ENCODE data around the gene ASTN2.
"Not testable (repeated sequence)": the region's sequence is repeated elsewhere in the genome, so short reads cannot be mapped to it uniquely, and the experiment has no call there.

The ASTN2 gene

GRCh38 chr9:116907989-116908388, 506.9 kb downstream of the ASTN2 start:
- peak in 1 of 5 experiments; percentile 28 for DNase-seq

- no peak for DNase-seq
These were observed 509.7 kb downstream of the ASTN2 start for GRCh38 chr9:116905171-116905588.

GRCh38 chr9:116904165-116904564, 510.7 kb downstream of the ASTN2 start:
- no peak for DNase-seq

- no peak for DNase-seq
These were observed 513.6 kb downstream of the ASTN2 start for GRCh38 chr9:116901260-116901659.

GRCh38 chr9:116900543-116900942, 514.3 kb downstream of the ASTN2 start:
- no peak for DNase-seq

GRCh38 chr9:116900007-116900367, 514.9 kb downstream of the ASTN2 start:
- no peak for DNase-seq

- DNase-seq, result no peak
These were observed 515.4 kb downstream of the ASTN2 start for GRCh38 chr9:116899337-116900006.

- DNase-seq, result not testable (repeated sequence)
These were observed 516.7 kb downstream of the ASTN2 start for GRCh38 chr9:116898131-116898530.

GRCh38 chr9:116897201-116897600, 517.7 kb downstream of the ASTN2 start:
- DNase-seq, result no peak

GRCh38 chr9:116895961-116896360, 518.9 kb downstream of the ASTN2 start:
- no peak for DNase-seq

- no peak for DNase-seq
These were observed 523.4 kb downstream of the ASTN2 start for GRCh38 chr9:116891424-116891823.

GRCh38 chr9:116888476-116888875, 526.4 kb downstream of the ASTN2 start:
- DNase-seq, result not testable (repeated sequence)

GRCh38 chr9:116888066-116888465, 526.8 kb downstream of the ASTN2 start:
- no peak for DNase-seq

- DNase-seq, result no peak
These were observed 531.2 kb downstream of the ASTN2 start for GRCh38 chr9:116883676-116884075.

GRCh38 chr9:116877072-116877471, 537.8 kb downstream of the ASTN2 start:
- no peak for DNase-seq

GRCh38 chr9:116875576-116875975, 539.3 kb downstream of the ASTN2 start:
- no peak for DNase-seq

- no peak for DNase-seq
These were observed 540.6 kb downstream of the ASTN2 start for GRCh38 chr9:116873937-116874914.

GRCh38 chr9:116873491-116873890, 541.4 kb downstream of the ASTN2 start:
- DNase-seq, result no peak

- no peak for DNase-seq
These were observed 544.3 kb downstream of the ASTN2 start for GRCh38 chr9:116870566-116870965.

GRCh38 chr9:116868201-116868600, 546.7 kb downstream of the ASTN2 start:
- DNase-seq, result no peak

GRCh38 chr9:116861321-116861720, 553.5 kb downstream of the ASTN2 start:
- no peak for DNase-seq

GRCh38 chr9:116860509-116861120, 554.2 kb downstream of the ASTN2 start:
- peak in 1 of 5 experiments; percentile 3 for DNase-seq

- no peak for DNase-seq
These were observed 555.1 kb downstream of the ASTN2 start for GRCh38 chr9:116859763-116860162.

All from T-helper 2 cell (primary cell).